Activated B cell treated with CpG ODN at 0.5 μM for 24 hours (primary cell): ENCODE measurements around the gene SMCO4. TPM values are rescaled to one million over a fixed set of nuclear protein-coding genes. Genes with fewer than 3 reads are reported as not detected.

Experiments used
- ATAC-seq: fragments of 200-7000 bp; cut with Tn5 transposase; one replicate; pipeline ENCODE4 v1.10.0; 2021; ENCODE audit warnings: low read depth, mild to moderate bottlenecking, moderate library complexity
- CTCF ChIA-PET: fragments of 350-600 bp; sonication (Branson Sonifier 250); formaldehyde crosslinking; loops from one replicate; lab custom pipeline; 2021; ENCODE audit warnings: antibody characterized with exemption; lab: Charles Lee
- POLR2A ChIA-PET: fragments of 350-600 bp; sonication (Branson Sonifier 250); formaldehyde crosslinking; loops from one replicate; lab custom pipeline; 2021; ENCODE audit warnings: antibody characterized with exemption; lab: Charles Lee
- DNase-seq: peaks from one replicate; pipeline ENCODE4 v3.0.0; 2022
- H3K27ac Mint-ChIP-seq: one replicate; pipeline ENCODE4 v1.8.0; 2020; ENCODE audit warnings: mixed read lengths
- H3K27me3 Mint-ChIP-seq: one replicate; pipeline ENCODE4 v1.8.0; 2021; ENCODE audit warnings: mixed read lengths
- H3K36me3 Mint-ChIP-seq: one replicate; pipeline ENCODE4 v1.8.0; 2021; ENCODE audit warnings: low read depth, mixed read lengths
- H3K4me1 Mint-ChIP-seq: one replicate; pipeline ENCODE4 v1.8.0; 2021; ENCODE audit warnings: mixed read lengths
- H3K4me3 Mint-ChIP-seq: one replicate; pipeline ENCODE4 v1.8.0; 2020; ENCODE audit warnings: mild to moderate bottlenecking, mixed read lengths
- H3K9me3 Mint-ChIP-seq: one replicate; pipeline ENCODE4 v1.8.0; 2020; ENCODE audit warnings: mixed read lengths
- intact Hi-C: fragments of 100-400 bp; cut with micrococcal nuclease; formaldehyde crosslinking; loops from one replicate; pipeline ENCODE4 v1.15.1; 2024
- total RNA-seq: library from RNA; stranded (reverse); gene quantifications from 2 replicates; pipeline ENCODE4 v1.2.3, GENCODE V29; 2022
- TF ChIP-seq, protein P1 (sequence below): fragments of 200-600 bp; IDR thresholded peaks from one replicate; pipeline ENCODE4 v1.8.0; 2022; ENCODE audit warnings: antibody characterized with exemption, mild to moderate bottlenecking

SMCO4 gene
- total RNA-seq, 1 donor from 2014 or later, result 4.6 TPM

DNA sequence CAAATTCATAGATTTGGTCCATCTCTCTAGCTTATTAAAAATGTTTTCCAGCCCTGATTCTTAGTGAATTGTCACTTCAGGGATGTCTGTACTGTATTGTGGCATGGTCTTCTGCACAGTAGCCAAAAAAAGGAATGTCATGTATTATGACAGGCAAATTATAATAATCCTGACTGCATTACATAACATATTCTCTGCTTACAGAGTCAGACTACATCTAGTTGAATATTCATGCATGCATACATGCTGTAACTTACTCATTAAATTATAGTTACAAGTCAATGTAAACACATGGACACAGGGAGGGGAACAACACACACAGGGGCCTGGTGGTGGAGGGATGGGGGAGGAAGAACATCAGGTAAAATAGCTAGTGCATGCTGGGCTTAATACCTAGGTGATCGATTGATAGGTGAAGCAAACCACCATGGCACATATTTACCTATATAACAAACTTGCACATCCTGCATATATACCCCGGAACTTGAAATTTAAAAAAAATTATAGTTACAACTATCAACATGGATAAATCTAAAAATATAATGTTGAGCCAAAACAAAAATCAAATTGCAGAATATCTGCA is 31.5 kb upstream of the SMCO4 start:
- no peak for DNase-seq
- no peak for ATAC-seq
- H3K9me3 Mint-ChIP-seq, result peaks cover 5% of the 10 kb centered on the region
- peaks cover 5% of the 10 kb centered on the region for H3K27me3 Mint-ChIP-seq
- ChIA-PET CTCF (no interaction called here), POLR2A (no interaction called here)
- intact Hi-C loops, result no loop called here
- H3K4me1 Mint-ChIP-seq, result no peaks in the 10 kb centered on the region
- TF ChIP-seq, protein P1, sequence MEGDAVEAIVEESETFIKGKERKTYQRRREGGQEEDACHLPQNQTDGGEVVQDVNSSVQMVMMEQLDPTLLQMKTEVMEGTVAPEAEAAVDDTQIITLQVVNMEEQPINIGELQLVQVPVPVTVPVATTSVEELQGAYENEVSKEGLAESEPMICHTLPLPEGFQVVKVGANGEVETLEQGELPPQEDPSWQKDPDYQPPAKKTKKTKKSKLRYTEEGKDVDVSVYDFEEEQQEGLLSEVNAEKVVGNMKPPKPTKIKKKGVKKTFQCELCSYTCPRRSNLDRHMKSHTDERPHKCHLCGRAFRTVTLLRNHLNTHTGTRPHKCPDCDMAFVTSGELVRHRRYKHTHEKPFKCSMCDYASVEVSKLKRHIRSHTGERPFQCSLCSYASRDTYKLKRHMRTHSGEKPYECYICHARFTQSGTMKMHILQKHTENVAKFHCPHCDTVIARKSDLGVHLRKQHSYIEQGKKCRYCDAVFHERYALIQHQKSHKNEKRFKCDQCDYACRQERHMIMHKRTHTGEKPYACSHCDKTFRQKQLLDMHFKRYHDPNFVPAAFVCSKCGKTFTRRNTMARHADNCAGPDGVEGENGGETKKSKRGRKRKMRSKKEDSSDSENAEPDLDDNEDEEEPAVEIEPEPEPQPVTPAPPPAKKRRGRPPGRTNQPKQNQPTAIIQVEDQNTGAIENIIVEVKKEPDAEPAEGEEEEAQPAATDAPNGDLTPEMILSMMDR, result no peak
- H3K4me3 Mint-ChIP-seq, result no peak overlapping the region
- H3K27ac Mint-ChIP-seq, result no peak overlapping the region
- H3K36me3 Mint-ChIP-seq, result no peaks in the 10 kb centered on the region

DNA sequence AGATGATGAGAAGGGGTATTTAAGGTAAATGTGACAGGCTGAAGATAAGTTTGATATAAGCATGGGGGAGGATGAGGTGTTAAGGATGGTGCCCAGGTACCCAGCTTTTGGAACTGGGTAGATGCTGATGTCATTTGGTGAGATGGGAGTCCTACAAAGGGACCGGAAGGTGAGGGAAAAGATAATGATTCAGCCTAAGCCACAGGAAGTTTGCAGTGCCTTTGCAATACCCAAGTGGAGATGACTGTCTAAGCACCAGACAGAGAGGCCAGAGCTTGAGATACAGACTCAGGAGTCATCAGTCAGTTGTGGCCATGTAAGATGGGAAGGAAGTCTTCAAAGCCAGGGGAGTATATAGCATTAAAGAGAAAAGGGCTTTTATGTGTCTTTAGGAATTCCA is 30.0 kb upstream of the SMCO4 start:
- Mint-ChIP-seq H3K36me3 (no peaks in the 10 kb centered on the region), H3K4me3 (no peak overlapping the region), H3K4me1 (no peaks in the 10 kb centered on the region), H3K9me3 (no peaks in the 10 kb centered on the region), H3K27ac (no peak overlapping the region), H3K27me3 (peaks cover 10% of the 10 kb centered on the region)
- intact Hi-C loops, result no loop called here
- no peak for ATAC-seq
- ChIA-PET POLR2A (no interaction called here), CTCF (no interaction called here)
- no peak for DNase-seq
- TF ChIP-seq, protein P1, result no peak

DNA sequence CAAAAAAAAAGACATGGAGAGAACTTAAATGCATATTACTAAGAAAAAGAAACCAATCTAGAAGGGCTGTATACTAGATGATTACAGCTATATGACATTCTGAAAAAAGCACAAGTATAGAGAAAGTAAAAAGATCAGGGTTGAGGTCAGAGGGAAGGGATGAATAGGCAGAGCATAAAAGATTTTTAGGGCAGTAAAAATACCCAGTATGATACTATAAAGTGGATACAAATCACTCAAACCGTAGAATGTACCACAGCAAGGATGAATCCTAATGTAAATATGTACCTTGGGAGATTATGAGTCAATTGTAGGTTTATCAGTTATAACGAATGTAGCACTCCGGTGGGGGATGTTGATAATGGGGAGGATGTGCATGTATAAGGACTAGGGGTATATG is 29.4 kb upstream of the SMCO4 start:
- TF ChIP-seq, protein P1, result no peak
- intact Hi-C loops, result no loop called here
- H3K27me3 Mint-ChIP-seq, result peaks cover 8% of the 10 kb centered on the region
- no peaks in the 10 kb centered on the region for H3K36me3 Mint-ChIP-seq
- H3K4me1 Mint-ChIP-seq, result no peaks in the 10 kb centered on the region
- H3K27ac Mint-ChIP-seq, result no peak overlapping the region
- DNase-seq, result no peak
- no peaks in the 10 kb centered on the region for H3K9me3 Mint-ChIP-seq
- ChIA-PET POLR2A (no interaction called here), CTCF (no interaction called here)
- no peak for ATAC-seq
- H3K4me3 Mint-ChIP-seq, result no peak overlapping the region

DNA sequence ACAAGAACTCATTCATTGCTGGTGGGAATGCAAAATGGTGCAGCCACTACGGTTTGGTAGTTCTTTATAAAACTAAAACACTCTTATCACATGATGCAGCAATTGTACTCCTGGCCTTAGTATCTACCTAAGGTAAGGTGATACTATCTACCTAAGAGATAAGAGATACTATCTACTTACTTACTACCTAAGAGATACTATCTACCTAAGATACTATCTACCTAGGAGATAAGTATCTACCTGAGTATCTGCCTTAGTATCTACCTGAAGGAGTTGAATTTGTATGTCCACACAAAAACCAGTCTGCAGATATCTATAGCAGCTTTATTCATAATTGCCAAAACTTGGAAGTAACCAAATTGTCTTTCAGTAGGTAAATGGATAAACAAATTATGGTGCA is 29.0 kb upstream of the SMCO4 start:
- Mint-ChIP-seq H3K27ac (no peak overlapping the region), H3K9me3 (no peaks in the 10 kb centered on the region), H3K36me3 (no peaks in the 10 kb centered on the region), H3K4me3 (no peak overlapping the region), H3K27me3 (peaks cover 7% of the 10 kb centered on the region), H3K4me1 (no peaks in the 10 kb centered on the region)
- DNase-seq (no peak), ATAC-seq (no peak)
- intact Hi-C loops, result no loop called here
- TF ChIP-seq, protein P1, result no peak
- CTCF ChIA-PET, result no interaction called here
- POLR2A ChIA-PET, result no interaction called here

DNA sequence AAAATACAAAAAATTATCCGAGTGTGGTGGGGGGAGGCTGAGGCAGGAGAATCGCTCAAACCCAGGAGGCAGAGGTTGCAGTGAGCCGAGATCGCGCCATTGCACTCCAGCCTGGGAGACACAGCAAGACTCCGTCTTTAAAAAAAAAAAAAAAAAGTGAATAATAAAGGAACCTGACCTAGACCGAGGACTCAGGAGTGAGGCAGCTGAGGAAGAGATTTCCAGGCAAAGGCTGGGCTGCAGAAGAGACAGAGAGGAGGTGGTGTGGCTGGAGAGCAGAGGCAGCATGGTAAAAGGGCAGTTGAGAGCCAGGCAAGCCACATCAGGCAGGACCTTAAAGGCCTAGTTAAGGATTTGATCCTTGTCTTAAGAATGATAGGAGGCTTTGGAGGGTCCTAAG is 28.4 kb upstream of the SMCO4 start:
- H3K4me1 Mint-ChIP-seq, result no peaks in the 10 kb centered on the region
- no peak overlapping the region for H3K27ac Mint-ChIP-seq
- H3K9me3 Mint-ChIP-seq, result no peaks in the 10 kb centered on the region
- H3K27me3 Mint-ChIP-seq, result peaks cover 8% of the 10 kb centered on the region
- no peak overlapping the region for H3K4me3 Mint-ChIP-seq
- CTCF ChIA-PET, result no interaction called here
- no peaks in the 10 kb centered on the region for H3K36me3 Mint-ChIP-seq
- POLR2A ChIA-PET, result no interaction called here
- DNase-seq (no peak), ATAC-seq (no peak)
- intact Hi-C loops, result no loop called here
- TF ChIP-seq, protein P1, result no peak
